Panc1 (cell line): ENCODE data around the gene CYBA.

Experiments
- POLR2AphosphoS5 ChIP-seq: IDR thresholded peaks from 2 replicates; pipeline ENCODE4 v1.6.1; 2012; ENCODE audit warnings: mild to moderate bottlenecking, low read depth, low read length, moderate library complexity
- TF ChIP-seq, protein P1 (sequence below): fragments of 450-650 bp; IDR thresholded peaks from 2 replicates; pipeline ENCODE4 v1.5.1; 2017; ENCODE audit warnings: mild to moderate bottlenecking

DNA sequence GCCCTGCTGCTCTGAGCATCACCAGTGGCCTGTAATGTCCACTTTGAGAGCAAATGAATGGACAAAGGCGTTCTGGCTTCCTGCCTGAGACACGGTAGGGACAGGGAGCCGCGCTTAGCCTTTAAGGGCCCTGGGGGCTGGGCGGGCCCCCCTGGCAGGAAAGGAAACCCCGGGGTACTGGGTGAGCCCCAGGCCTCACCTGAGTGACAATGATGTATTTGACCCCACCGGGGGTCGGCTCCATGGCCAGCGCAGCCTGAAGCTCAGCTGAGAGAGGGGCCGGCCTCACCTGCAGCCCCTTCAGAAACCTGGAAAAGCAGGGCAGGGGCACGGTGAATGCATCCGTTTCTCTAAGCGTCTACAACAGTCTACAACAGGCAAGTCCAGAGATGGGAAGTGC lies 2.2 kb upstream of the CYBA start:
- TF ChIP-seq, protein P1, sequence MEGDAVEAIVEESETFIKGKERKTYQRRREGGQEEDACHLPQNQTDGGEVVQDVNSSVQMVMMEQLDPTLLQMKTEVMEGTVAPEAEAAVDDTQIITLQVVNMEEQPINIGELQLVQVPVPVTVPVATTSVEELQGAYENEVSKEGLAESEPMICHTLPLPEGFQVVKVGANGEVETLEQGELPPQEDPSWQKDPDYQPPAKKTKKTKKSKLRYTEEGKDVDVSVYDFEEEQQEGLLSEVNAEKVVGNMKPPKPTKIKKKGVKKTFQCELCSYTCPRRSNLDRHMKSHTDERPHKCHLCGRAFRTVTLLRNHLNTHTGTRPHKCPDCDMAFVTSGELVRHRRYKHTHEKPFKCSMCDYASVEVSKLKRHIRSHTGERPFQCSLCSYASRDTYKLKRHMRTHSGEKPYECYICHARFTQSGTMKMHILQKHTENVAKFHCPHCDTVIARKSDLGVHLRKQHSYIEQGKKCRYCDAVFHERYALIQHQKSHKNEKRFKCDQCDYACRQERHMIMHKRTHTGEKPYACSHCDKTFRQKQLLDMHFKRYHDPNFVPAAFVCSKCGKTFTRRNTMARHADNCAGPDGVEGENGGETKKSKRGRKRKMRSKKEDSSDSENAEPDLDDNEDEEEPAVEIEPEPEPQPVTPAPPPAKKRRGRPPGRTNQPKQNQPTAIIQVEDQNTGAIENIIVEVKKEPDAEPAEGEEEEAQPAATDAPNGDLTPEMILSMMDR: no peak
- TF ChIP-seq POLR2AphosphoS5: no peak
